Mammary epithelial cell (primary cell): ENCODE data around the gene ZNF554.

ENCODE experiments used
- EZH2 ChIP-seq: IDR thresholded peaks from 2 replicates; pipeline ENCODE4 v1.6.1; 2012; ENCODE audit warnings: low read length, inconsistent platforms, borderline replicate concordance
- TF ChIP-seq, protein P1 (sequence below), 2 donors: IDR thresholded peaks in 1 of 2; conservative IDR thresholded peaks in 1 of 2; 2 replicates each; pipeline ENCODE4 v1.5.1; 2011 to 2012; ENCODE audit warnings: inconsistent platforms in 2 of 2, low read length in 2 of 2, mild to moderate bottlenecking in 2 of 2, control low read depth in 1 of 2, low read depth in 1 of 2; ENCODE audit not compliant: insufficient read depth in 1 of 2; ENCODE audit errors: extremely low read depth in 1 of 2

DNA sequence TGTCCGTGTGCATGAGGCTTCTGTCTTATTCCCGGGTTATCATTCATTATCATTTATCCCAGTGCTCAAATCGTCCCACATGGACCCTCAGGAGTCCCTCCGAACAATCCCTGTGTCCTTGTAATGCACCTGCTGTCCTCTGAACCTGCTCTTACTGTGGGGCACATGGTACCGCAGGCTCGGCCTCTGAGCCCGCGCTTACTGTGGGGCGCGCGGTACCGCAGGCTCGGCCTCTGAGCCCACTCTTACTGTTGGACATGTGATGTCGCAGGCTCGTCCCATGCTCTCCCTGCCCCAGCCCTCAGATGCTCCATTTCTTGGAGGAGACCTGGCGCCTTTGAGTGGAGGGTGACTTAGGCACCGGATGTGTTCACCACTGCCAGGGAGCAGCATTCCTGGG lies 16.8 kb upstream of the ZNF554 start:
- TF ChIP-seq, protein P1, sequence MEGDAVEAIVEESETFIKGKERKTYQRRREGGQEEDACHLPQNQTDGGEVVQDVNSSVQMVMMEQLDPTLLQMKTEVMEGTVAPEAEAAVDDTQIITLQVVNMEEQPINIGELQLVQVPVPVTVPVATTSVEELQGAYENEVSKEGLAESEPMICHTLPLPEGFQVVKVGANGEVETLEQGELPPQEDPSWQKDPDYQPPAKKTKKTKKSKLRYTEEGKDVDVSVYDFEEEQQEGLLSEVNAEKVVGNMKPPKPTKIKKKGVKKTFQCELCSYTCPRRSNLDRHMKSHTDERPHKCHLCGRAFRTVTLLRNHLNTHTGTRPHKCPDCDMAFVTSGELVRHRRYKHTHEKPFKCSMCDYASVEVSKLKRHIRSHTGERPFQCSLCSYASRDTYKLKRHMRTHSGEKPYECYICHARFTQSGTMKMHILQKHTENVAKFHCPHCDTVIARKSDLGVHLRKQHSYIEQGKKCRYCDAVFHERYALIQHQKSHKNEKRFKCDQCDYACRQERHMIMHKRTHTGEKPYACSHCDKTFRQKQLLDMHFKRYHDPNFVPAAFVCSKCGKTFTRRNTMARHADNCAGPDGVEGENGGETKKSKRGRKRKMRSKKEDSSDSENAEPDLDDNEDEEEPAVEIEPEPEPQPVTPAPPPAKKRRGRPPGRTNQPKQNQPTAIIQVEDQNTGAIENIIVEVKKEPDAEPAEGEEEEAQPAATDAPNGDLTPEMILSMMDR (conservative IDR thresholded peaks at IDR 0.05 in 1 of 2, IDR thresholded peaks at IDR 0.05 in 1 of 2; ENCODE audit: extremely low read depth in 1 of 2, insufficient read depth in 1 of 2, low read depth in 1 of 2, low read length in 2 of 2) = no peak
- no peak for TF ChIP-seq EZH2
